UCSD-AML1 (cell line): Measurements from ENCODE around the gene ZDHHC1.
"Not testable (repeated sequence)": the region's sequence is repeated elsewhere in the genome, so short reads cannot be mapped to it uniquely, and the experiment has no call there.

Experiments
- DNase-seq: peaks from one replicate; lab custom pipeline; 2025; ENCODE audit not compliant: unreplicated experiment; lab: John Stamatoyannopoulos, UW

Gene ZDHHC1

GRCh38 chr16:67378642-67379041, 37.6 kb downstream of the ZDHHC1 start:
- DNase-seq = no peak

- not testable (repeated sequence) for DNase-seq
Measured at GRCh38 chr16:67376012-67376411, 40.3 kb downstream of the ZDHHC1 start.

GRCh38 chr16:67372664-67373063, 43.6 kb downstream of the ZDHHC1 start:
- DNase-seq = no peak

- DNase-seq = no peak
Measured at GRCh38 chr16:67370661-67371060, 45.6 kb downstream of the ZDHHC1 start.

DNA sequence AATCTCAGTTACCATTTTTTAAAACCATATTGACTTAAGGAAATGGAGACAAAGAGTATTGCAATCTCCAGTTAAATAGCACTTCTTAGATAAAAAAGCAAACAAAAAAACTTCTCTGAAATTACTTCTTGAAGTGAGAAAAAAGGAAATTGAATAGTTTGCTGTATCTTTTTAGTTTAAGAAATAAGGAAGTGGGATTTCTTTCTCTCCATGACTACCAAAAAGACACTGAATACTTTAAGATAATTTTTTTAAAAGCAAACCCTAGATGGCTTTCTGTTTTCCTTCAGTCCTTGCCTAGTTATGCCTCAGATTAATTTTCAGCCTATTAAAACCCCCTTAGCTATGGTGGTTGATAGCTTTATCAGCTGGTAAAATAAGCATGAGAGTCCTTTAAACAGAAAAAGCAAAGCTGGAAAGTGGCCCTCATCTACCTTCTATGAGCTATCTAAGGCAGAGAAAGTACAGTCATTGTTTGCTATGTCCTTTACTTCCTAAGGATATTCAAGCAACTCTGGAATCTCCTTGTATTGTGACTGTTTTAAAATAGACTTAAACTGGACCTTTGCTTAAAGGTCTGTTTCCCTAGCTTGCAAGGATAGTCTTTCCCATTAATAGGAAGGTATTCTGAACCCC, 51.6 kb downstream of the ZDHHC1 start:
- DNase-seq = no peak

DNA sequence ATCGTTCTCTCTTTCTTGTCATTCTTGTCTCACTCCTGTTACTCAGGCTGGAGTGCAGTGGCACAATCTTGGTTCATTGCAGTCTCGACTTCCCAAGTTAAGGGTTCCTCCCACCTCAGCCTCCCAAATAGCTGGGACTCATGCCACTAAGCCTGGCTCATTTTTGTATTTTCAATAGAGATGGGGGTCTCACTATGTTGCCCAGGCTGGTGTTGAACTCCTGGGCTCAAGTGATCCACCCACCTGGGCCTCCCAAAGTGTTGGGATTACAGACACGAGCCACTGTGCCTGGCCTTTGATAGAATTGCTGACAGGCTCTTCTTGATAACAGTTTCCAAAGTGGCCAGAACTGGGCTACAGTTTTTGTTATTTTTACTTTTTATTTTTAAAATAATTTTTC, 55.2 kb downstream of the ZDHHC1 start:
- DNase-seq = no peak

- DNase-seq = not testable (repeated sequence)
Measured at GRCh38 chr16:67359540-67360269, 56.6 kb downstream of the ZDHHC1 start.

GRCh38 chr16:67357561-67357960, 58.7 kb downstream of the ZDHHC1 start:
- DNase-seq = no peak

DNA sequence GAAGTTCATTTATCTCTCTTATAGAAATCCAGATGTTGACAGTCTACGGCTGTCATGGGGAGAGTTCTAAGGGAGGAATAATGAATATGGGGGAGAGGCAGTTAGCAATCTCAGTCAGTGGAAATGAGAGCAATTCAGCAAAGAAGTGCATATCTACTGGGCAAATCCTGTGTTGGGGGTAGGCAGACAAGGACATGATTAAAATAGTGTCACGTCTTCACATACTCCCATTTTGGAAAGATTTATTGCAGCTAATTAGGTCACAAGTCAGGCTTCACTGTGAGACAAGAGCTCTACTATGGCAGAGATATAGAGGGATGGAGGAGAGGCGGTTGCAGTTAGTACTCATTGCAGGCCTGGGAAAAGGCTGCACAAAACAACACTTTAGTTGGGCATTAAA, 59.9 kb downstream of the ZDHHC1 start:
- DNase-seq = no peak

DNA sequence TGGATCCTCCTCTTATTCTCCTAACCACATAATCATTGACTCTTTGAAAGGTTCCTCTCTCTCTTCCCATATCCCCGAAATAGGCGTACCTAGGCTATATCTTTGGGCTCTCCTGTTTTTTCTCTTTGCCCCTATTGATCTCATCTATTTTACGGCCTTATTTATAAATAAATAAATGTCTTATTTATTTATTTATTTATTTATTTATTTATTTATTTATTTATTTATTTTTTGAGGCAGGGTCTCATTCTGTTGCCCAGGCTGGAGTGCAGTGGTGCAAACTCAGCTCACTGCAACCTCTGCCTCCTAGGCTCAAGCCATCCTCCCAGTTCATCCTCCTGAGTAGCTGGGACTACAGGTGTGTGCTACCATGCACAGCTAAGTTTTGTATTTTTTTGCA, 63.8 kb downstream of the ZDHHC1 start:
- DNase-seq = not testable (repeated sequence)

DNA sequence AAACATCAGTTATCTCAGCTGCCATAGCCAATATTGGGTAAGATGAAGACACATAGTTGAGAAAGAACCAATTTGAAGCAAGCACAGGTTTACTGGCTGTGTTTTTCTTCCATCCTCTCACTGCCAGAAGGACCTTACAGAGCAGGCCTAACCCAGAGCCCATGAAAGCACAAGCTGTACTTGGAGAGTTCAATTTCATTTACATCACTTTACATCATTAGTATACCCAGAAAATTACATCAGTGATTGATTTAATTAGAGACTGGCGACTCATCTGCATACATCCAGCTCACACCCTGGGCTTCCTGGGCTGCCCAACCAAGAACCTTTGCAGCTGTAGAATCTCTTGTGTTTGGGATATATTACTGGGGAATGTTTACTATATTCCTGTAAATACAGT, 66.0 kb downstream of the ZDHHC1 start:
- no peak for DNase-seq

DNA sequence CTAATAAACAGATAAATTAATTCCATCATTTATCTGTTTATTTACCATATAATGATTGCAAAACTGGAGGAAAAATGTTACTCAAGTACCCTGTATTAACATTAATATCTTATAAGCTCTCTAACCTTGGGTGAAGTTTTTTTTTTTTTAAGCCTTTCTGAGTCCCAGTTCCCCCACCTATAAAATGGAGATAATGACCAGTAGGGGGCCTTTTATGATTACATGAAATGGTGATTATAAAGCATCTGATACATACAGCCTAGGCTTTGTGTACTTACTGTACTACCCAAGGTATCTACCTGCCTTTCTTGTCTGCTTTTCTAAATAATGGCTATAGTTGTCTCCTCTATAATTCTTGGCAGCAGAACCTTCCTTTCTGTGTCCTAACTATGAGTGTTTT, 67.1 kb downstream of the ZDHHC1 start:
- DNase-seq = no peak

GRCh38 chr16:67346341-67346740, 69.9 kb downstream of the ZDHHC1 start:
- no peak for DNase-seq

- DNase-seq = no peak
Measured at GRCh38 chr16:67345401-67345800, 70.9 kb downstream of the ZDHHC1 start.
